ENCODE measurements around the gene KCTD5.

DNA sequence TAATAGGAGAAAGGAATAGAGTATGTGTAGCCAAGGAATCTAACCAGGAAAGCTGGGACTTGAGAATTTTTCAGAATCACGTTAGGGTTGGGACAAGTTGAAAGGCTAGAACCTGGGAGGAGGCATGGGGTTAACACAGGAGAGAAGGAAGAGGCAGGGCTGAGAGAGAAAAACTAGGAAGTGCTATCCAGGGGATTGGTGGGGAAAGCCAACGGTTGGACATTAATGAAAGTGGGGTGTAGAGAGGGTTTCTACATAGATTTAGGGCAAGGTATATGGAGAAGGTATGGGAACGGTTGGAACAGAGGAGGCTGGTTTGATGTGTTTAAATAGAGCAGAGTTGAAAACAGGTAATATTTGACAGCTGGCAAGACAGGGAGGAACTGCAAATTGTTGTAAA lies 72.8 kb downstream of the KCTD5 start:
- TF ChIP-seq, protein P1, sequence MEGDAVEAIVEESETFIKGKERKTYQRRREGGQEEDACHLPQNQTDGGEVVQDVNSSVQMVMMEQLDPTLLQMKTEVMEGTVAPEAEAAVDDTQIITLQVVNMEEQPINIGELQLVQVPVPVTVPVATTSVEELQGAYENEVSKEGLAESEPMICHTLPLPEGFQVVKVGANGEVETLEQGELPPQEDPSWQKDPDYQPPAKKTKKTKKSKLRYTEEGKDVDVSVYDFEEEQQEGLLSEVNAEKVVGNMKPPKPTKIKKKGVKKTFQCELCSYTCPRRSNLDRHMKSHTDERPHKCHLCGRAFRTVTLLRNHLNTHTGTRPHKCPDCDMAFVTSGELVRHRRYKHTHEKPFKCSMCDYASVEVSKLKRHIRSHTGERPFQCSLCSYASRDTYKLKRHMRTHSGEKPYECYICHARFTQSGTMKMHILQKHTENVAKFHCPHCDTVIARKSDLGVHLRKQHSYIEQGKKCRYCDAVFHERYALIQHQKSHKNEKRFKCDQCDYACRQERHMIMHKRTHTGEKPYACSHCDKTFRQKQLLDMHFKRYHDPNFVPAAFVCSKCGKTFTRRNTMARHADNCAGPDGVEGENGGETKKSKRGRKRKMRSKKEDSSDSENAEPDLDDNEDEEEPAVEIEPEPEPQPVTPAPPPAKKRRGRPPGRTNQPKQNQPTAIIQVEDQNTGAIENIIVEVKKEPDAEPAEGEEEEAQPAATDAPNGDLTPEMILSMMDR (IDR thresholded peaks at IDR 0.05): no peak
- TF ChIP-seq POLR2A (IDR thresholded peaks at IDR 0.05) (no peak), POLR2AphosphoS5 (IDR thresholded peaks at IDR 0.05) (no peak)

All from sigmoid colon (tissue), 4 donors.